ENCODE data around the gene SLC25A18.
"Not testable (repeated sequence)": the region's sequence is repeated elsewhere in the genome, so short reads cannot be mapped to it uniquely, and the experiment has no call there.

Gene SLC25A18

DNA sequence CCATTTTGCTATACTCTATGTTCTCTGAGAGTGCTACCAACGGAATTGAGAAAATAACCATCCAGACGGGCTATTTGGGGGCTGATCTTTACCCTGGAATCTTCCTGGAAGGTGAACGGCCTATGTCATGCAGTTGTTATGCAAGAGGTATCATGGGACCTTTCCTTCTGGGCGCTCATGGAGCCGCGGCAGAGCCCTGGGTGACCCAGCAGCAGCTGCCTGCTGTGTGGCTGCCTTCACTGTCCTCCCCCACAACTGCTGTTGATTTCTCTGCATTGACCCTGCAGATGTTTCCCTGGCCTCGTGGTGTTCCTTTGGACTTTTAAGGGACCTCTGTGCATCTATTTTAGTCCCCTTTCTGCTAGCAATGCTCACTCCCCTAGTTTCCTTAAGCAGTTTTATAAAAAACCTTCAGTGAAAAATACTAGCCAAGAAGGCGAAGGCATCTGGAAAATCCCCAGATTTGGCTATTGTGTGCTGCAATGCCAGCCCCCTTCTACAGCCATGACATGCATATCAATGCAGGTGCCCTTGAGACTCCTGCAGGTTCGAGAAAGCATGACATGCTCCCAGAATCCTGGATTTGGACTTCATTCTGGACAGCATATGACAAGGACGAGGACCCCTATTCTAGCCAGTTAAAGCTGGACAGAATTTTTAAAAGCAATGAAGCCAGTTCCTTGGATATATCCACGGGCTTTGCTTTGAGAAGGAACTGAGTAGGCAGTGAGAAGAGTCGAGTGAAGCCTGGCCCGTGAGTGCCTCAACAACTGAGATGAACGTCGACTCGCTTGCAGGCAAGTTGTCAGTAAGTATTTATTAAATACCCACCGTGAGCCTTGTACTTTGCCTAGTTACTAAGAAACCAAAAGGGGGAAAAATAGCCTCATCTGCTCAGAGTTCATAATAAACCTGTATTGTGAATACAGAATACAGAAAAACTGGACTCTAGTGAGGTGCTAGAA lies at the start of gene SLC25A18:
Gene SLC25A18, plus strand, starts transcription at position 593 of the 965 bp plus-strand sequence. CDS start 16,447 bp downstream, outside the sequence.
- H3K36me3 Mint-ChIP-seq = no peaks in the 10 kb centered on the region
- H3K4me3 Mint-ChIP-seq = no peak within 1 kb of the TSS
- H3K27me3 Mint-ChIP-seq = peaks cover 2% of the 10 kb centered on the region
- no peaks in the 10 kb centered on the region for H3K4me1 Mint-ChIP-seq (ENCODE audit: low read depth)
- H3K27ac Mint-ChIP-seq = no peak within 1 kb of the TSS
- H3K9me3 Mint-ChIP-seq (ENCODE audit: low read depth) = no peaks in the 10 kb centered on the region

DNA sequence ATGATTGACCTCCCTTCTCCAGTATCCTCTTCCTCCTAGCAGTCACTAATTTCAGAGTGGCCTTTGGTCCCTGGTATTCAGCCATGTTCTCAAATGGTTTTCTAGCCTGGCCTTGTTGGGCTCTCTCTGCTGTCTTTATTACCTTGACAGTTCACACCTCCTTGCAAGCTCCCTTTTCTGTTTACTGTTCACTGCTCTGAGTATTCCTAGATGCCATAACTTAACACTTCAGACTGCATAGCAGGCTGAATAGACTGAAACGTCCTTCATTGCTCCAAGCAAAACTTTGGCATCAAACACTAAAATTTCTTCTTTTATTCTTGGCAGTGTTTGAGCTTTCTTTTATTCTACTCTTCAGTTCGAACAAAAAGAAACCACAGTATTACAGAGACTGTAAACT lies 49.7 kb upstream of the SLC25A18 start:
- Mint-ChIP-seq H3K4me3 (no peak overlapping the region), H3K36me3 (no peaks in the 10 kb centered on the region), H3K27ac (no peak overlapping the region), H3K9me3 (ENCODE audit: low read depth) (no peaks in the 10 kb centered on the region), H3K4me1 (ENCODE audit: low read depth) (no peaks in the 10 kb centered on the region), H3K27me3 (peaks cover 4% of the 10 kb centered on the region)

DNA sequence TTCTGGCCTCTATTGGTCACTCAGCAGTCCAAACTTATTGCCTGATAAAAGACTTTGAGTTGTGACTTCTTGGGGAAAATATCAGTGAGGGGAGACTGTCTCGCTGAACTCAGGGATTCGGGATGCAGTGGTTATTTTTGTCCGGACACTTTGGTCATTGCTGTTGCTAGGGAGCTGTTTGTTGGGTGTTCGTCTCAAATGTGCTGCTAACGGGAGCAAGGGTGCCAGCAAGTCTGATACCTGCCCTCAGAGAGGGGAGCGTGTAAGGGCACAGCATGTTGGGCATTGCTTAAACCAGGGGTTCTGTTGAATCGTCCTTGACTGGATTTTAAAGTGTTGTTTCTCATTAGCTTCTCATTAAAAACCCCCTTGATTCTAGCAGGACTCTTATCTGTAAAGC lies 49.2 kb upstream of the SLC25A18 start:
- no peak overlapping the region for H3K27ac Mint-ChIP-seq
- no peaks in the 10 kb centered on the region for H3K4me1 Mint-ChIP-seq (ENCODE audit: low read depth)
- peaks cover 4% of the 10 kb centered on the region for H3K27me3 Mint-ChIP-seq
- no peaks in the 10 kb centered on the region for H3K36me3 Mint-ChIP-seq
- no peak overlapping the region for H3K4me3 Mint-ChIP-seq
- no peaks in the 10 kb centered on the region for H3K9me3 Mint-ChIP-seq (ENCODE audit: low read depth)

GRCh38 chr22:17518406-17518805 lies 44.9 kb upstream of the SLC25A18 start:
- Mint-ChIP-seq H3K4me3 (no peak overlapping the region), H3K27me3 (peaks cover 2% of the 10 kb centered on the region), H3K4me1 (ENCODE audit: low read depth) (no peaks in the 10 kb centered on the region), H3K9me3 (ENCODE audit: low read depth) (no peaks in the 10 kb centered on the region), H3K27ac (no peak overlapping the region), H3K36me3 (no peaks in the 10 kb centered on the region)

DNA sequence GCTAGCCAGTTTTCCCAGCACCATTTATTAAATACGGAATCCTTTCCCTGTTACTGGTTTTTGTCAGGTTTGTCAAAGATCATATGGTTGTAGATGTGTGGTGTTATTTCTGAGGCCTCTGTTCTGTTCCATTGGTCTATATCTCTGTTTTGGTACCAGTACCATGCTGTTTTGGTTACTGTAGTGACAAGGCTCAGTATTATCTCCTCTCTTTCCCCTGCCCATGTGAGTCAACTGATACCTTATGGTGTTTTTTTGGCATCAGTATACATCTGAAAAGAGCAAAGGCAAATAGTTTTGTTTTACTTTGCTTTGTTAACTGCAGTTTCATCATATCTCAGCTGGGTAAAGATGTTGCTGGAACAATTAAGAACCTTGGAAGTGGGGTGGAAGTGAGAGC lies 41.3 kb upstream of the SLC25A18 start:
- not testable (repeated sequence) for H3K4me3 Mint-ChIP-seq; H3K27ac Mint-ChIP-seq; H3K36me3 Mint-ChIP-seq; H3K4me1 Mint-ChIP-seq (ENCODE audit: low read depth); H3K9me3 Mint-ChIP-seq (ENCODE audit: low read depth)
- peaks cover 15% of the 10 kb centered on the region for H3K27me3 Mint-ChIP-seq

DNA sequence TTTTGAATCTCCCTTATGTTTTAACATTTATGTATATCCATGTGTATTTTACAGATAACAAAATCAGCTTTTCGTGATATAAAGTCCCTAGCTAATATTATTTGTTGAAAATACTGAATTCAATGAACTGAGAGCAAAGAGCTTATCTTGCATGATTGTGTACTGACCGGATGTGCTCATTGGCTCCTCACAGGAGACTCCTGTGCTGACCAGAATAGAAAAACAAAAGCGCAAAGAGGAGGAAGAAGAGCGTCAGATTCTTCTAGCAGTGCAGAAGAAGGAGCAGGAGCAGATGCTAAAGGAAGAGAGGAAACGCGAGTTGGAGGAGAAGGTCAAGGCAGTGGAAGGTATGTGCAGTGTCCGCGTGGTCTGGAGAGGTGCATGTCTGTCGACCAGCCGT lies 39.4 kb upstream of the SLC25A18 start:
- Mint-ChIP-seq H3K9me3 (ENCODE audit: low read depth) (no peaks in the 10 kb centered on the region), H3K27me3 (peaks cover 24% of the 10 kb centered on the region), H3K36me3 (no peaks in the 10 kb centered on the region), H3K4me3 (no peak overlapping the region), H3K4me1 (ENCODE audit: low read depth) (peaks cover 7% of the 10 kb centered on the region), H3K27ac (no peak overlapping the region)

- H3K36me3 Mint-ChIP-seq = no peaks in the 10 kb centered on the region
- no peaks in the 10 kb centered on the region for H3K9me3 Mint-ChIP-seq (ENCODE audit: low read depth)
- H3K4me3 Mint-ChIP-seq = no peak overlapping the region
- no peak overlapping the region for H3K27ac Mint-ChIP-seq
- peaks cover 2% of the 10 kb centered on the region for H3K27me3 Mint-ChIP-seq
- no peaks in the 10 kb centered on the region for H3K4me1 Mint-ChIP-seq (ENCODE audit: low read depth)
These were observed 27.0 kb upstream of the SLC25A18 start for GRCh38 chr22:17536269-17536668.

DNA sequence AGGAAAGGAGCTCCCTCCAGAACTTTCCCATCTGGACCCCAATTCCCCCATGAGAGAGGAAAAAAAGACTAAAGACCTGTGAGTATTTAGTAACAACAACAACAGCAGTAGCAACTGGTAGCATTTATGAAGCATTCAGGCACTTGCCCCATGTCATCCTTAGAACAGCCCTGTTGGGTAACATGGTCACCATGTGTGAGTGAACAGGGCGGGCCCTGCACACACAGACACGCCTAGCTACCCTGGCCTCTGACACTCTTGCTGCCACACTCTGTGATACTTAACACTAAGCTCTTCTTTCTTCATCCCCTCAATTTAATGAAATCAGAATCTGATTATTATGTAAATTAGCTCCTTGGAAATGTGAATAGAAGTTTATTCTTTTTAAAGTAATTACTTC lies 26.1 kb upstream of the SLC25A18 start:
- Mint-ChIP-seq H3K9me3 (ENCODE audit: low read depth) (no peaks in the 10 kb centered on the region), H3K27ac (no peak overlapping the region), H3K36me3 (no peaks in the 10 kb centered on the region), H3K27me3 (peaks cover 2% of the 10 kb centered on the region), H3K4me1 (ENCODE audit: low read depth) (no peaks in the 10 kb centered on the region), H3K4me3 (no peak overlapping the region)

GRCh38 chr22:17540481-17540880 lies 22.8 kb upstream of the SLC25A18 start:
- H3K27me3 Mint-ChIP-seq = peaks cover 2% of the 10 kb centered on the region
- H3K4me1 Mint-ChIP-seq (ENCODE audit: low read depth) = no peaks in the 10 kb centered on the region
- H3K9me3 Mint-ChIP-seq (ENCODE audit: low read depth) = no peaks in the 10 kb centered on the region
- no peaks in the 10 kb centered on the region for H3K36me3 Mint-ChIP-seq
- H3K27ac Mint-ChIP-seq = no peak overlapping the region
- H3K4me3 Mint-ChIP-seq = no peak overlapping the region

- H3K27me3 Mint-ChIP-seq = peaks cover 2% of the 10 kb centered on the region
- H3K4me3 Mint-ChIP-seq = no peak overlapping the region
- H3K9me3 Mint-ChIP-seq (ENCODE audit: low read depth) = no peaks in the 10 kb centered on the region
- no peak overlapping the region for H3K27ac Mint-ChIP-seq
- H3K36me3 Mint-ChIP-seq = no peaks in the 10 kb centered on the region
- no peaks in the 10 kb centered on the region for H3K4me1 Mint-ChIP-seq (ENCODE audit: low read depth)
These were observed 21.8 kb upstream of the SLC25A18 start for GRCh38 chr22:17541476-17541875.

DNA sequence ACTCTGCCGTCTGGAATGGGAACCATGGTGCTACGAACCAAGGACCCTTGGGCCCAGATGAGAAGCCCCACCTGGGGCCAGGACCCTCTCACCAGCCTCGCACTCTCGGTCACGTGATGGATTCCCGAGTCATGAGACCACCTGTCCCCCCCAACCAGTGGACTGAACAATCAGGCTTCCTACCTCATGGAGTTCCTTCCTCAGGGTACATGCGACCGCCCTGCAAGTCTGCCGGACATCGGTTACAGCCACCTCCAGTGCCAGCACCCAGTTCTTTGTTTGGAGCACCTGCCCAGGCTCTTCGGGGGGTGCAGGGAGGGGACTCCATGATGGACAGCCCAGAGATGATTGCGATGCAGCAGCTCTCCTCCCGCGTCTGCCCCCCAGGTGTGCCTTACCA lies 20.8 kb upstream of the SLC25A18 start:
- Mint-ChIP-seq H3K27me3 (peaks cover 2% of the 10 kb centered on the region), H3K4me1 (ENCODE audit: low read depth) (no peaks in the 10 kb centered on the region), H3K36me3 (no peaks in the 10 kb centered on the region), H3K9me3 (ENCODE audit: low read depth) (no peaks in the 10 kb centered on the region), H3K27ac (no peak overlapping the region), H3K4me3 (no peak overlapping the region)

GRCh38 chr22:17548010-17548755 lies 15.1 kb upstream of the SLC25A18 start:
- Mint-ChIP-seq H3K27me3 (no peaks in the 10 kb centered on the region), H3K4me1 (ENCODE audit: low read depth) (no peaks in the 10 kb centered on the region), H3K36me3 (no peaks in the 10 kb centered on the region), H3K4me3 (no peak overlapping the region), H3K9me3 (ENCODE audit: low read depth) (no peaks in the 10 kb centered on the region), H3K27ac (no peak overlapping the region)

- H3K9me3 Mint-ChIP-seq (ENCODE audit: low read depth) = no peaks in the 10 kb centered on the region
- H3K27ac Mint-ChIP-seq = no peak overlapping the region
- H3K27me3 Mint-ChIP-seq = no peaks in the 10 kb centered on the region
- no peaks in the 10 kb centered on the region for H3K36me3 Mint-ChIP-seq
- H3K4me1 Mint-ChIP-seq (ENCODE audit: low read depth) = no peaks in the 10 kb centered on the region
- no peak overlapping the region for H3K4me3 Mint-ChIP-seq
These were observed 14.6 kb upstream of the SLC25A18 start for GRCh38 chr22:17548756-17549035.

DNA sequence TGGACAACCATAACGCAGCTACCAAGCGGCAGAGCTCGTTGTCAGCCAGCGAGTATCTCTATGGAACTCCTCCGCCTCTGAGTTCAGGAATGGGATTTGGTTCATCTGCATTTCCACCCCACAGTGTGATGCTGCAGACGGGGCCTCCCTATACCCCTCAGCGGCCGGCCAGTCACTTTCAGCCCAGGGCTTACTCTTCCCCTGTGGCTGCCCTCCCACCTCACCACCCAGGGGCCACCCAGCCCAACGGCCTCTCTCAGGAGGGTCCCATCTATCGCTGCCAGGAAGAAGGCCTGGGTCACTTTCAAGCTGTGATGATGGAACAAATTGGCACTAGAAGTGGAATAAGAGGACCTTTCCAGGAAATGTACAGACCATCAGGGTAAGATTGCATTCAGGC lies 14.1 kb upstream of the SLC25A18 start:
- Mint-ChIP-seq H3K4me3 (no peak overlapping the region), H3K36me3 (no peaks in the 10 kb centered on the region), H3K9me3 (ENCODE audit: low read depth) (no peaks in the 10 kb centered on the region), H3K27me3 (no peaks in the 10 kb centered on the region), H3K4me1 (ENCODE audit: low read depth) (no peaks in the 10 kb centered on the region), H3K27ac (no peak overlapping the region)

GRCh38 chr22:17549655-17550054 lies 13.6 kb upstream of the SLC25A18 start:
- Mint-ChIP-seq H3K27ac (no peak overlapping the region), H3K36me3 (no peaks in the 10 kb centered on the region), H3K27me3 (no peaks in the 10 kb centered on the region), H3K9me3 (ENCODE audit: low read depth) (no peaks in the 10 kb centered on the region), H3K4me3 (no peak overlapping the region), H3K4me1 (ENCODE audit: low read depth) (no peaks in the 10 kb centered on the region)

All from activated naive CD8-positive, alpha-beta T cell (primary cell).